NT2/D1 (cell line): ENCODE results near the gene KDM4B.

ENCODE experiments used
- DNase-seq: peaks from one replicate; pipeline ENCODE4 v3.0.0-alpha.2; 2011; ENCODE audit warnings: low read depth, low spot score
- H3K27me3 ChIP-seq: 2 replicates; pipeline ENCODE4 v1.6.0; 2011; ENCODE audit warnings: mild to moderate bottlenecking; ENCODE audit not compliant: insufficient read length, insufficient read depth
- H3K36me3 ChIP-seq: 2 replicates; pipeline ENCODE4 v1.6.1; 2011; ENCODE audit warnings: mild to moderate bottlenecking, low read length, mixed read lengths; ENCODE audit not compliant: insufficient read depth, insufficient read length
- H3K4me1 ChIP-seq: 2 replicates; pipeline ENCODE4 v1.5.1; 2011; ENCODE audit not compliant: insufficient read depth, insufficient read length
- H3K4me3 ChIP-seq: 2 replicates; pipeline ENCODE4 v1.5.1; 2011; ENCODE audit warnings: low read depth; ENCODE audit not compliant: insufficient read length
- H3K9ac ChIP-seq: 2 replicates; pipeline ENCODE4 v1.6.0; 2011; ENCODE audit warnings: low read depth; ENCODE audit not compliant: insufficient read length
- H3K9me3 ChIP-seq: 2 replicates; pipeline ENCODE4 v1.5.1; 2011; ENCODE audit warnings: mild to moderate bottlenecking, low read length; ENCODE audit not compliant: insufficient read depth
- SUZ12 ChIP-seq: IDR thresholded peaks from 2 replicates; pipeline ENCODE4 v1.6.1; 2011; ENCODE audit not compliant: insufficient read length, insufficient read depth; ENCODE audit errors: extremely low read depth
- YY1 ChIP-seq: IDR thresholded peaks from 2 replicates; pipeline ENCODE4 v1.6.1; 2011; ENCODE audit not compliant: insufficient read length, insufficient read depth
- ZNF274 ChIP-seq: IDR thresholded peaks from 2 replicates; pipeline ENCODE4 v1.6.1; 2011; ENCODE audit warnings: mild to moderate bottlenecking, low read depth, low read length

The KDM4B gene

DNA sequence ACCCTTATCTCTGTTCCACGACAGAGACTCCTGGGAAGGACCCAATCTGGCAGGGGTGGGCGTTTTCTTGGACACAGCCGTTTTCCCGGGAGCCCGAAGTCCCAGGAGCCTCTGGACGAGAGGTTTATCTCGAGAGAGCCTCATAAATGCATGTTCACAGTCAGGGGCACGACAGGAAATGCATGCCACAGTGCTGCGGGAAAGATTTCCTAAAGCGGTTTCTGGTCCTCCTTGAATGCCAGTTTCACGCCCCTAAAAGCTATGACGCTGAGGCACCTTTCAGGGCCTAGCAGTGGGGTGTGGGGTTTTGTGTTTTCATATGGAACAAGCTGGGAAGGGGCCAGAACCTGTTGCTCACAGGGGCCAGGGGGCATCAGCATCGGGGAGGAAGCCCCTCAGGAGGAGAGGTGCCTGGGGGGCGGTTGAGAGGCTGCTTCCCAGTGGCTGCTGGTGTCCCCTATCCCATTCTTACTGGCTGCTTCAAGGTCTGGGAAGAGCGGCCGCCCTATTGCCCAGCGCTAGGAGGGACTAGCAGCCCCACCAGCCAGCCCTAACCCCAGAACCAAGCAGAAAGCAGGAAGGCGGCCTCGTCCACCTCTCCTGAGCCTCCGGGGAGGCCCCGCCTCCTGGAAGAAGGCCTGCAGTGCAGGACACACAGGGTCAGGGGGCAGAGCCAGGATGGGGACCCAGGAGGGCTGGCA is 157.0 kb downstream of the KDM4B start:
- Histone ChIP-seq H3K27me3 (no peaks in the 10 kb centered on the region), H3K9ac (peak overlapping the region; percentile 15), H3K4me3 (no peak overlapping the region), H3K4me1 (peaks cover 58% of the 10 kb centered on the region), H3K9me3 (no peaks in the 10 kb centered on the region), H3K36me3 (peaks cover 25% of the 10 kb centered on the region)
- TF ChIP-seq SUZ12 (no peak), YY1 (no peak), ZNF274 (no peak)
- DNase-seq: peak; percentile 60

DNA sequence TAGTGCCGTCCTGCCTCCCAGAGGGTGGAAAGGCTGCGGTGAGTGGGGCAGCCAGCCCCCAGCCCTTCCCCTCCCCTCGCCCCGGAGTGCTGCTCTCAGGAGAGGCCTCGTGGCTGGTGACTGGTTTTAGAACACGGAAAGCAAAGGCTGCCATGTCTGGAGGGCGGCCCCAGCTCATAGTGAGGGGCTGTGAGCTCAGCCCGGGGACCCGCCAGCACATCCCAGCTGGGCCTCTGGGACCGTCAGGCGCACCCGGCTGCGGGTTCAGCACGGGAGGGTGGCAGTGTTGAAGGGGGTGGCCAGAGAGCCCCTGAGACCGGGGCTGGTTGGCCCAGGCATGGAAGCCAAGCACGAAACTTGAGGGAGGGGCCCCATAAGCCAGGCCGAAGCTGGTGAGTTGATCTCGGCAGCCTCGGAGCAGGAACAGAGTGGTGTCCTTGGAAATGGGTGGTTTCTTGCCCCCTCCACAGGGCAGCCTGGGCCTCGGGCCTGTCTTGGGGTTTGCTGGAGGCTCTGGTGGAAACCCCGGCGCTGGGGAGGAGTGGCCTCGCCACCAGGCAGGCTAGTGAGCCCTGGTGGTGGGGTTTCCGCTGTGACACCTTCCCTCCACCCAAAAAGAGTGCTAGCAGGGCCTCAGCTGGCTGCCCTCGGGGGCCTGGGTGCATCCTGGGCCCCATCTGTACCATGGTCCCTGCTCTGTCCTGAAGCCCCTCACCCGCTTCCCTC is 157.7 kb downstream of the KDM4B start:
- Histone ChIP-seq H3K27me3 (no peaks in the 10 kb centered on the region), H3K4me1 (peaks cover 59% of the 10 kb centered on the region), H3K9me3 (no peaks in the 10 kb centered on the region), H3K9ac (peak overlapping the region; percentile 65), H3K4me3 (no peak overlapping the region), H3K36me3 (peaks cover 20% of the 10 kb centered on the region)
- TF ChIP-seq SUZ12 (no peak), YY1 (no peak), ZNF274 (no peak)
- no peak for DNase-seq

DNA sequence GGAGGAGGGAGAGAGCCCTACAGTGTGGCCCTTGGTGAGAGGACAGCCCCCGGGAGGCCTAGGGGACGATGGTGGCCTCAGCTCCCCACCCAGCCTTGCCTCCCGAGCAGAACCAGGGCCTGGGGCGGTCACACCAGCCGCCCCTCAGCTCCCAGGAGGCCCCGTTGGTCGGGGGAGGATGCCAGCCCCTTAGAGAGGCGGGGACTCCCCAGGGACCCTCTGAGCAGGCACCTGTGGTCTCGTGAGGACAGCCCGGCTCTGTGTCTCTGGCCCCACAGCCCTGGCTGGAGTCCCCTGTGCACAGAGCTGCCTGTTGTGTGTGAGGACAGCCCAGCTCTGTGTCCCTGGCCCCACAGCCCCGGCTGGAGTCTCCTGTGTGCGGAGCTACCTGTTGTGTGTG is 158.8 kb downstream of the KDM4B start:
- Histone ChIP-seq H3K27me3 (no peaks in the 10 kb centered on the region), H3K4me1 (peaks cover 58% of the 10 kb centered on the region), H3K36me3 (peaks cover 19% of the 10 kb centered on the region), H3K9ac (peak overlapping the region; percentile 73), H3K9me3 (no peaks in the 10 kb centered on the region), H3K4me3 (no peak overlapping the region)
- no peak for DNase-seq
- TF ChIP-seq YY1 (no peak), SUZ12 (no peak), ZNF274 (no peak)

DNA sequence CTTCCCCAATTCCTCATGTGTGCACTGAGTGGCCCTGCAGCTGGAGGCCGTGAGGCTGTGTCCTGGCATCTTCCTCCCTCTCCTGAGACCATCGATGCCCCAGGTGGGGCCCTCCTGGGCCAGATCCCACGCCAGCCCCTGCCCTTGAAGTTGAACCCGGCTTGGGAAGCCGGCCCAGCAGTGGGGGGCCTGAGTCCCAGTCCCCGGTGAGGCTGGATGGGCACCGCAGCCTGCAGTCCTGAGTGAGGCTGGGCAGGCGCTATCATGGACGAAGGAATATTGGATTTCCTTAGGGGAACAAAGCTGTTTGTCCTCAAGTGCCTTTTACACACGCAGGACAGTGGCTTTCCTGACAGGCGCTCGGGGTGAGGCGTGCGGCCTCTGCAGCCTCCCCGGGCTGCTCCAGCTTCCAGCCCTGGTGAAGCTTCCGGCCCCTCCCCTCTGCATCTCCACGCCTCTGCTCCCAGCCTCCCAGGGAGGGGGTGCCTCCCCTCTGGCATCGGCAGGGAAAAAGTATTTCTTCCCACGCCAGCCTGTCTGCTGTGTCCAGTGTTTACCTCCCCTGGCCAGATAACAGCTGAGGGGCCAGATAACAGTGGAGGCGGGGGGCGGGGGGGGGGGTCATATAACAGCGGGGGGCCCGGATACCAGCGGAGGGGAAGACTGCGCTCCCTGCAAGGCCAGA is 159.5 kb downstream of the KDM4B start:
- H3K36me3 ChIP-seq: peaks cover 18% of the 10 kb centered on the region
- H3K4me1 ChIP-seq: peaks cover 51% of the 10 kb centered on the region
- H3K27me3 ChIP-seq: no peaks in the 10 kb centered on the region
- no peak overlapping the region for H3K4me3 ChIP-seq
- no peaks in the 10 kb centered on the region for H3K9me3 ChIP-seq
- peak overlapping the region; percentile 73 for H3K9ac ChIP-seq
- TF ChIP-seq YY1: no peak
- DNase-seq: no peak

GRCh38 chr19:5128936-5129389 is 160.1 kb downstream of the KDM4B start:
- peaks cover 47% of the 10 kb centered on the region for H3K4me1 ChIP-seq
- H3K27me3 ChIP-seq: no peaks in the 10 kb centered on the region
- no peak for TF ChIP-seq SUZ12
- TF ChIP-seq YY1: no peak
- no peak for TF ChIP-seq ZNF274
- peaks cover 23% of the 10 kb centered on the region for H3K36me3 ChIP-seq
- no peak overlapping the region for H3K4me3 ChIP-seq
- peak overlapping the region; percentile 44 for H3K9ac ChIP-seq
- no peaks in the 10 kb centered on the region for H3K9me3 ChIP-seq
- DNase-seq: no peak

- TF ChIP-seq ZNF274 (no peak), YY1 (no peak), SUZ12 (no peak)
- no peak for DNase-seq
- no peaks in the 10 kb centered on the region for H3K27me3 ChIP-seq
- H3K9me3 ChIP-seq: no peaks in the 10 kb centered on the region
- H3K36me3 ChIP-seq: peaks cover 30% of the 10 kb centered on the region
- H3K4me1 ChIP-seq: peaks cover 49% of the 10 kb centered on the region
- no peak overlapping the region for H3K4me3 ChIP-seq
- H3K9ac ChIP-seq: no peak overlapping the region
Observed at GRCh38 chr19:5129691-5130090, 160.8 kb downstream of the KDM4B start.
